Sigmoid colon (tissue), 4 donors: ENCODE results near the gene KCNIP1.

Experiments used
- EP300 ChIP-seq, 4 donors: sonication (generic); formaldehyde crosslinking; IDR thresholded peaks; one replicate each; pipeline ENCODE4 v1.6.1; 2017; ENCODE audit warnings: antibody characterized with exemption in 4 of 4
- POLR2A ChIP-seq, 2 donors: fragments of 450-650 bp; IDR thresholded peaks; one replicate each; pipeline ENCODE4 v1.6.1; 2016; ENCODE audit warnings: antibody characterized with exemption in 2 of 2, mild to moderate bottlenecking in 2 of 2, moderate library complexity in 2 of 2
- POLR2AphosphoS5 ChIP-seq, 4 donors: sonication (generic); formaldehyde crosslinking; IDR thresholded peaks; one replicate each; pipeline ENCODE4 v1.6.1; 2017; ENCODE audit warnings: antibody characterized with exemption in 4 of 4
- TF ChIP-seq, protein P1 (sequence below), 4 experiments: fragments of 450-650 bp in 3 of 4; fragments of 200-600 bp in 1 of 4; IDR thresholded peaks; one replicate each; pipeline ENCODE4 v1.5.1; 2016 to 2019; ENCODE audit warnings: antibody characterized with exemption in 4 of 4, mild to moderate bottlenecking in 3 of 4, moderate library complexity in 2 of 4

DNA sequence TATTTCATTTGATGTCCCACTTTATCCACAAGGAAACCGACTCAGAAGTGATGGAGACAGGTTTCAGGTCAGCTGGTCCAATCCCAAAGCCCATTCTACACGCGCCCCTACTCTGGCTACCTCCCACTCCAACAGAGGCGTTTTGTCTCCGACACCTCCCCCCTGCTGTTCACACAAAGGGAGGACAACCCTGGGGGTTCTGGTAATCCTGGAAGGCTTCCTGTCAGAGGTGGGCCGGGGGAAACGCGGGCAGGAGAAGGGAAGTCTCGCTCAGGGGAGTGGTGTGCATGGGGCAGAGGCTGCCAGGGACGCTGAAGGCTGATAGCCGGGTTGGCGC, 240.0 kb downstream of the KCNIP1 start:
- TF ChIP-seq, protein P1, sequence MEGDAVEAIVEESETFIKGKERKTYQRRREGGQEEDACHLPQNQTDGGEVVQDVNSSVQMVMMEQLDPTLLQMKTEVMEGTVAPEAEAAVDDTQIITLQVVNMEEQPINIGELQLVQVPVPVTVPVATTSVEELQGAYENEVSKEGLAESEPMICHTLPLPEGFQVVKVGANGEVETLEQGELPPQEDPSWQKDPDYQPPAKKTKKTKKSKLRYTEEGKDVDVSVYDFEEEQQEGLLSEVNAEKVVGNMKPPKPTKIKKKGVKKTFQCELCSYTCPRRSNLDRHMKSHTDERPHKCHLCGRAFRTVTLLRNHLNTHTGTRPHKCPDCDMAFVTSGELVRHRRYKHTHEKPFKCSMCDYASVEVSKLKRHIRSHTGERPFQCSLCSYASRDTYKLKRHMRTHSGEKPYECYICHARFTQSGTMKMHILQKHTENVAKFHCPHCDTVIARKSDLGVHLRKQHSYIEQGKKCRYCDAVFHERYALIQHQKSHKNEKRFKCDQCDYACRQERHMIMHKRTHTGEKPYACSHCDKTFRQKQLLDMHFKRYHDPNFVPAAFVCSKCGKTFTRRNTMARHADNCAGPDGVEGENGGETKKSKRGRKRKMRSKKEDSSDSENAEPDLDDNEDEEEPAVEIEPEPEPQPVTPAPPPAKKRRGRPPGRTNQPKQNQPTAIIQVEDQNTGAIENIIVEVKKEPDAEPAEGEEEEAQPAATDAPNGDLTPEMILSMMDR (IDR thresholded peaks at IDR 0.05), result no peak
- no peak for TF ChIP-seq POLR2A (IDR thresholded peaks at IDR 0.05)
- TF ChIP-seq EP300 (IDR thresholded peaks at IDR 0.05), result no peak
- no peak for TF ChIP-seq POLR2AphosphoS5 (IDR thresholded peaks at IDR 0.05)
